ENCODE data around the gene ZNF138. TPM values are rescaled to one million over a fixed set of nuclear protein-coding genes. Genes with fewer than 3 reads are reported as not detected.

Gene ZNF138
- total and polyA plus RNA-seq, 2 of the 8 experiments (the other 6 are each of a cell fraction or from before 2014, with no cell fraction given) = 7.5 to 22.6 TPM

GRCh38 chr7:64807731-64808365 is 13.6 kb downstream of the ZNF138 start:
- no peak overlapping the region for H3K4ac ChIP-seq (replicated peaks; ENCODE audit: insufficient read length, low read depth, low read length)
- no peak overlapping the region for H4K5ac ChIP-seq (ENCODE audit: insufficient read length, low read depth, low read length)
- no peak overlapping the region for H3K23ac ChIP-seq (ENCODE audit: insufficient read length)
- POLR2A ChIA-PET (ENCODE audit: partially characterized antibody) = no interaction called here
- no peak overlapping the region for H3K56ac ChIP-seq (replicated peaks; ENCODE audit: insufficient read length, low read depth, low read length)
- no peak overlapping the region for H3K9ac ChIP-seq (replicated peaks in 1 of 4; ENCODE audit: extremely low read depth in 1 of 4, low read depth in 3 of 4, low read length in 3 of 4)
- DNase-seq (ENCODE audit: low read depth in 1 of 2, low spot score in 2 of 2) = no peak
- H3K9me3 ChIP-seq (ENCODE audit: insufficient read depth in 2 of 2, low read depth in 1 of 2, low read length in 1 of 2) = peaks cover 17 to 19% of the 10 kb centered on the region in 2 experiments; a peak in 3 of 4 replicates
- H4K91ac ChIP-seq (replicated peaks; ENCODE audit: insufficient read length, low read length) = no peak overlapping the region
- H3K36me3 ChIP-seq (ENCODE audit: control insufficient read depth in 2 of 4, insufficient read depth in 4 of 4, low read length in 3 of 4) = peaks cover 0 to 41% (median 15%) of the 10 kb centered on the region in 4 experiments; a peak in 6 of 8 replicates
- no peaks in the 10 kb centered on the region for H4K20me1 ChIP-seq (replicated peaks in 1 of 2; ENCODE audit: control insufficient read depth in 1 of 2, insufficient read depth in 2 of 2, low read length in 2 of 2)
- H3K79me2 ChIP-seq (ENCODE audit: control insufficient read depth in 1 of 2, insufficient read depth in 2 of 2, low read length in 2 of 2) = peaks cover 0 to 32% of the 10 kb centered on the region in 2 experiments; a peak in 2 of 4 replicates
- H4K8ac ChIP-seq (ENCODE audit: extremely low read depth, insufficient read depth, low read length) = no peak overlapping the region
- H2AK5ac ChIP-seq (ENCODE audit: low read depth, low read length) = no peak overlapping the region
- no peak for FAIRE-seq
- H3K4me2 ChIP-seq (ENCODE audit: insufficient read depth in 1 of 2, low read depth in 2 of 2, low read length in 2 of 2) = no peak overlapping the region
- H3K4me1 ChIP-seq (replicated peaks in 1 of 4; ENCODE audit: control insufficient read depth in 3 of 4, insufficient read depth in 4 of 4, low read length in 3 of 4) = peaks cover 0 to 4% (median under 1%) of the 10 kb centered on the region in 4 experiments; a peak in 2 of 7 replicates
- no peak overlapping the region for H2BK5ac ChIP-seq (ENCODE audit: low read depth, low read length)
- H3K27me3 ChIP-seq (replicated peaks in 1 of 4; ENCODE audit: control insufficient read depth in 3 of 4, extremely low read depth in 1 of 4, insufficient read depth in 3 of 4, low read length in 3 of 4) = no peaks in the 10 kb centered on the region
- H3K14ac ChIP-seq (ENCODE audit: insufficient read length) = no peak overlapping the region
- H3K23me2 ChIP-seq (ENCODE audit: low read depth, low read length) = no peaks in the 10 kb centered on the region
- H2BK20ac ChIP-seq (ENCODE audit: low read length) = no peak overlapping the region
- no peak overlapping the region for H3K27ac ChIP-seq (ENCODE audit: low read depth, low read length)
- WGBS, 2 experiments (ENCODE audit: extremely low coverage in 1 of 2, insufficient coverage in 1 of 2, insufficient read length in 1 of 2, insufficient replicate concordance in 2 of 2, low coverage in 1 of 2, low lambda C conversion rate in 2 of 2, missing lambda C conversion rate in 1 of 2) = 87% methylated on average over 4 of the region's 4 CpGs; no CpG with 5 or more reads in 1 of the 2 experiments
- no peak overlapping the region for H2BK120ac ChIP-seq (replicated peaks; ENCODE audit: low read depth, low read length)
- H2BK12ac ChIP-seq (ENCODE audit: low read depth, low read length) = no peak overlapping the region
- H3K4me3 ChIP-seq (ENCODE audit: extremely low read depth in 1 of 4, insufficient read depth in 2 of 4, low read depth in 3 of 4, low read length in 4 of 4) = no peak overlapping the region
- no peak overlapping the region for H2BK15ac ChIP-seq (ENCODE audit: low read length)
- no peak overlapping the region for H2AFZ ChIP-seq (ENCODE audit: low read length)
- H3K18ac ChIP-seq (ENCODE audit: extremely low read depth, low read length) = no peak overlapping the region
- CTCF ChIA-PET (ENCODE audit: partially characterized antibody) = no interaction called here
- H3K79me1 ChIP-seq (ENCODE audit: low read depth, low read length) = peaks cover 2% of the 10 kb centered on the region; the same call in 1 of the 2 replicates
- TF ChIP-seq ATF2 (IDR thresholded peaks at IDR 0.05; ENCODE audit: low read length) (no peak), NANOG (IDR thresholded peaks at IDR 0.05; ENCODE audit: insufficient read depth, low read depth, low read length, poor library complexity, severe bottlenecking) (no peak), CTBP2 (IDR thresholded peaks at IDR 0.05; ENCODE audit: borderline replicate concordance, insufficient read depth, insufficient read length, low read length) (no peak), BACH1 (IDR thresholded peaks at IDR 0.05; ENCODE audit: low read length) (no peak), FOSL1 (IDR thresholded peaks at IDR 0.05; ENCODE audit: insufficient read depth, low read depth, low read length) (no peak), CEBPB (IDR thresholded peaks at IDR 0.05; ENCODE audit: low read depth, low read length) (no peak), EP300 (IDR thresholded peaks at IDR 0.05; ENCODE audit: borderline replicate concordance in 1 of 2, low read depth in 2 of 2, low read length in 2 of 2) (no peak), SP4 (IDR thresholded peaks at IDR 0.05; ENCODE audit: low read length) (no peak), CREB1 (IDR thresholded peaks at IDR 0.05) (no peak), POLR2AphosphoS5 (IDR thresholded peaks at IDR 0.05; ENCODE audit: low read depth, low read length) (no peak), RXRA (IDR thresholded peaks at IDR 0.05; ENCODE audit: insufficient read depth, low read depth, low read length) (no peak), CHD1 (IDR thresholded peaks at IDR 0.05; ENCODE audit: low read depth, low read length) (no peak)
